BLaER1 (cell line): ENCODE results near the gene TBL1XR1.
A peak's percentile ranks its signal among the peaks of the same experiment; 100 is the strongest.
"Not testable (repeated sequence)": the region's sequence is repeated elsewhere in the genome, so short reads cannot be mapped to it uniquely, and the experiment has no call there.

Source experiments
- H3K27ac ChIP-seq: shearing (Covaris generic); formaldehyde crosslinking; 2 replicates; pipeline ENCODE4 v1.8.1; 2022
- H3K27me3 ChIP-seq: shearing (Covaris generic); formaldehyde crosslinking; 2 replicates; pipeline ENCODE4 v1.8.1; 2022
- H3K36me3 ChIP-seq: shearing (Covaris generic); formaldehyde crosslinking; 2 replicates; pipeline ENCODE4 v1.8.1; 2022
- H3K4me1 ChIP-seq: shearing (Covaris generic); formaldehyde crosslinking; 2 replicates; pipeline ENCODE4 v1.8.1; 2022
- H3K4me2 ChIP-seq: shearing (Covaris generic); formaldehyde crosslinking; 2 replicates; pipeline ENCODE4 v1.8.1; 2022
- H3K4me3 ChIP-seq: shearing (Covaris generic); formaldehyde crosslinking; 2 replicates; pipeline ENCODE4 v1.8.1; 2022
- H3K9ac ChIP-seq: shearing (Covaris generic); formaldehyde crosslinking; 2 replicates; pipeline ENCODE4 v1.8.1; 2022
- H3K9me3 ChIP-seq: shearing (Covaris generic); formaldehyde crosslinking; 2 replicates; pipeline ENCODE4 v1.8.1; 2022
- H4K20me1 ChIP-seq: shearing (Covaris generic); formaldehyde crosslinking; 2 replicates; pipeline ENCODE4 v1.8.1; 2022
- Cebpa-rat ChIP-seq: shearing (Covaris generic); IDR thresholded peaks from 2 replicates; pipeline ENCODE4 v1.8.1; 2022

Gene TBL1XR1

DNA sequence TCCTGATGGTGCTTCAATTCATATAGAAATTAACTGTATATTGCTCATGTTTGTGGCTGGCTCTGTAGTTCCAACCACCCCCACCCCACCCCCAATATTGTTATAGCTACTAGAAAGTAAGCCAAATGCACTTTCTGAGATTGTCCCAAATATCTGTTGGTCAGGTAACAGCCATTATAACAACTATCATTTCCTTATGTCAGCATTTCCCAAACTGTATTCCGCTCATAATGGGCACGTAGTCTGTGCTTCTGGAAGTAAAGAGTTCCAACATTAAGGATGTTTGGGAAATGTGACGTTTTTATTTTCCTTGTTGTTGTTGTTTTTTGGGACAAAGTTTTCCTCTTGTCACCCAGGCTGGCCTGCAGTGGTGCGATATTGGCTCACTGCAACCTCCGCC lies 12.2 kb upstream of the TBL1XR1 start:
- H3K9ac ChIP-seq, result no peak overlapping the region
- H3K27me3 ChIP-seq, result no peaks in the 10 kb centered on the region
- H3K4me2 ChIP-seq, result no peak overlapping the region
- H4K20me1 ChIP-seq, result no peaks in the 10 kb centered on the region
- no peaks in the 10 kb centered on the region for H3K4me1 ChIP-seq
- TF ChIP-seq Cebpa-rat, result no peak
- H3K27ac ChIP-seq, result no peak overlapping the region
- H3K9me3 ChIP-seq, result peaks cover 6% of the 10 kb centered on the region
- H3K36me3 ChIP-seq, result no peaks in the 10 kb centered on the region
- no peak overlapping the region for H3K4me3 ChIP-seq

DNA sequence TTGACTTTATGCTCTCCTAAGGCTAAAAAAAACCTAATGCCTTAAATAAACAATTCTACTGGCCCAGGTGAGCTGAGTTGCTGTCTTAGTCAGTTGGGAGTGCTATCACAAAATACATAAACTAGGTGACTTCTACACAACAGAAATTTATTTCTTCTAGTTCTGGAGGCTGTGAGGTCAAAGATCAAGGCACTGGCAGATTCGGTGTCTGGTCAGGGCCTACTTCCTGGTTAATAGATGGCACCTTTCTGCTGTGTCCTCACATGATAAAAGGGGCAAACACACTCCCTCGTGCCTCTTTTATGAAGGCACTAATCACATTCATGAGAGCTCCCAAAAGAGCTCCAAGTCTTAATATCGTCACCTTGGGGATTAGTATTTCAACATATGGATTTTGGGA lies 11.5 kb upstream of the TBL1XR1 start:
- H3K9ac ChIP-seq, result no peak overlapping the region

DNA sequence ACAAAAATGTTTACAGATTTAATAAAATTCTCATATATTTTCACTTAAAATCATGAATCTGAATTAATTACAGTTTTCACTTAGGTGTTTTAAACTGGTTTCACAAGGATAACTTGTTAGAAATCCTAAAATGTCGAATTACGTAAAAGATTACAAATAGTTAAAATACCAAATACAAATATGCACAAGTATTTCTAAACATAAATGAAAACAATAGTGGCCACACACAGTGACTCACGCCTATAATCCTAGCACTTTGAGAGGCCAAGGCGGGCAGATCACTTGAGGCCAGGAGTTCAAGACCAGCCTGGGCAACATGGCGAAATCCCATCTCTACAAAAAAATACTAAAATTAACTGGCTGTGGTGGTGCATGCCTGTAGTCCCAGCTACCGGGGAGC lies 10.9 kb upstream of the TBL1XR1 start:
- Histone ChIP-seq H3K4me3 (no peak overlapping the region), H3K9ac (no peak overlapping the region), H3K36me3 (peaks cover 7% of the 10 kb centered on the region; the same call in 1 of the 2 replicates), H3K9me3 (peaks cover 19% of the 10 kb centered on the region), H3K27ac (no peak overlapping the region), H3K27me3 (no peaks in the 10 kb centered on the region), H3K4me1 (no peaks in the 10 kb centered on the region), H3K4me2 (no peak overlapping the region), H4K20me1 (no peaks in the 10 kb centered on the region)
- TF ChIP-seq Cebpa-rat, result no peak

More for the DNA sequence above, 11.5 kb upstream of the TBL1XR1 start:
- peaks cover 13% of the 10 kb centered on the region for H3K9me3 ChIP-seq
- H3K4me2 ChIP-seq, result no peak overlapping the region
- H4K20me1 ChIP-seq, result no peaks in the 10 kb centered on the region
- H3K27me3 ChIP-seq, result no peaks in the 10 kb centered on the region
- no peak overlapping the region for H3K4me3 ChIP-seq
- no peaks in the 10 kb centered on the region for H3K4me1 ChIP-seq
- H3K27ac ChIP-seq, result no peak overlapping the region
- H3K36me3 ChIP-seq, result peaks cover 6% of the 10 kb centered on the region; the same call in 1 of the 2 replicates
- no peak for TF ChIP-seq Cebpa-rat

DNA sequence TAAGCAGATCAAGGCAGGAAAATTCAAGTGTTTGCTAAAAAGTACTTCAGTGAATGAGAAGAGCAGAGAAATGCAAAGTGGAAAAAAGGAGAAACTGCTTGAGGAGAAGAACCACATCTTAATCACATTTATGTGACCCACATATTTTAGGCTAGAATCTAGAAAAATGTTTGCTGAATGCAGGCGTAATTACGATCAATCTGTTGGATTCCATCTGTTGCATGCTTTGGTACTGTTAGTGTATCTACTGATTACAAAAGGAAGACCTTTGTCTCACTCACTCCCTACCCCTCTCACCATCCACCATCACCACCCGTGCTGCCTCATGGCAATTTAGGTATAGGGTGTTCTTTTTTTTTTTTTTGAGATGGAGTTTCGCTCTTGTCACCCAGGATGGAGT lies 9.7 kb upstream of the TBL1XR1 start:
- H3K9ac ChIP-seq, result no peak overlapping the region
- no peak overlapping the region for H3K4me3 ChIP-seq
- no peak overlapping the region for H3K27ac ChIP-seq
- TF ChIP-seq Cebpa-rat, result no peak
- H3K4me1 ChIP-seq, result peaks cover 9% of the 10 kb centered on the region
- H3K9me3 ChIP-seq, result peaks cover 27% of the 10 kb centered on the region
- H3K4me2 ChIP-seq, result no peak overlapping the region
- H3K36me3 ChIP-seq, result peaks cover 7% of the 10 kb centered on the region; the same call in 1 of the 2 replicates
- H3K27me3 ChIP-seq, result no peaks in the 10 kb centered on the region
- no peaks in the 10 kb centered on the region for H4K20me1 ChIP-seq

DNA sequence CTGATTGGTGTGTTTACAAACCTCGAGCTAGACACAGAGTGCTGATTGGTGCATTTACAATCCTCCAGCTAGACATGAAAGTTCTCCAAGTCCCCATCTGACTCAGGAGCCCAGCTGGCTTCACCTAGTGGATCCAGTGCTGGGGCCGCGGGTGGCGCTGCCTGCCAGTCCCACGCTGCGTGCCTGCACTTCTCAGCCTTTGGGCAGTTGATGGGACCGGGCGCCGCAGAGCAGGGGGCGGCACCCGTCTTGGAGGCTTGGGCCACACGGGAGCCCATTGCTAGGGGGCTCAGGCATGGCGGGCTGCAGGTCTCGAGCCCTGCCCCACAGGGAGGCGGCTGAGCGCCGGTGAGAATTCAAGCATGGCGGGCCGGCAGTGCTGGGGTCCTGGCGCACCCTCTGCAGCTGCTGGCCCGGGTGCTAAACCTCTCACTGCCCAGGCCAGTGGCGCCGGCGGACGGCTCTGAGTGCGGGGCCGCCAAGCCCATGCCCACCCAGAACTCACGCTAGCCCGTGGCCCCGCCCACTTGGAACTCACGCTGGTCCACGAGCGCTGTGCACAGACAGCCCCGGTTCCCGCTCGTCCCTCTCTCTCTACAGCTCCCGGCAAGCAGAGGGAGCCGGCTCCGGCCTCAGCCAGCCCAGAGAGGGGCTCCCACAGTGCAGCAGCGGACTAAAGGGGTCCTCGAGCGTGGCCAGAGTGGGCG lies 6.6 kb upstream of the TBL1XR1 start:
- Histone ChIP-seq H3K4me3 (0 out of 2 replicates have a peak overlapping the region, but pooled peaks have one; percentile 18), H3K4me1 (peaks cover 40% of the 10 kb centered on the region), H3K4me2 (no peak overlapping the region), H3K27ac (no peak overlapping the region), H3K9ac (no peak overlapping the region), H3K36me3 (peaks cover 7% of the 10 kb centered on the region; the same call in 1 of the 2 replicates), H4K20me1 (no peaks in the 10 kb centered on the region), H3K9me3 (peaks cover 27% of the 10 kb centered on the region), H3K27me3 (no peaks in the 10 kb centered on the region)
- TF ChIP-seq Cebpa-rat, result no peak

DNA sequence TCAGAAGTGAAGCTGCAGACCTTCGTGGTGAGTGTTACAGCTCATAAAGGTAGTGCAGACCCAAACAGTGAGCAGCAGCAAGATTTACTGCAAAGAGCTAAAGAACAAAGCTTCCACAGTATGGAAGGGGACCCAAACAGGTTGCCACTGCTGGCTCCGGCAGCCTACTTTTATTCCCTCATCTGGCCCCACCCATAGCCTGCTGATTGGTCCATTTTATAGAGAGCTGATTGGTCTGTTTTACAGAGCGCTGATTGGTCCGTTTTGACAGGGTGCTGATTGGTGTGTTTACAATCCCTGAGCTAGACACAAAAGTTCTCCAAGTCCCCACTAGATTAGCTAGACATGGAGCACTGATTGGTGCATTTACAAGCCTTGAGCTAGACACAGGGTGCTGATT lies 5.7 kb upstream of the TBL1XR1 start:
- H3K27ac ChIP-seq, H3K27me3 ChIP-seq, H3K4me2 ChIP-seq, H3K4me3 ChIP-seq, H4K20me1 ChIP-seq, H3K9ac ChIP-seq, H3K36me3 ChIP-seq: not testable (repeated sequence)
- H3K4me1 ChIP-seq, result peaks cover 47% of the 10 kb centered on the region
- H3K9me3 ChIP-seq, result peaks cover 27% of the 10 kb centered on the region

DNA sequence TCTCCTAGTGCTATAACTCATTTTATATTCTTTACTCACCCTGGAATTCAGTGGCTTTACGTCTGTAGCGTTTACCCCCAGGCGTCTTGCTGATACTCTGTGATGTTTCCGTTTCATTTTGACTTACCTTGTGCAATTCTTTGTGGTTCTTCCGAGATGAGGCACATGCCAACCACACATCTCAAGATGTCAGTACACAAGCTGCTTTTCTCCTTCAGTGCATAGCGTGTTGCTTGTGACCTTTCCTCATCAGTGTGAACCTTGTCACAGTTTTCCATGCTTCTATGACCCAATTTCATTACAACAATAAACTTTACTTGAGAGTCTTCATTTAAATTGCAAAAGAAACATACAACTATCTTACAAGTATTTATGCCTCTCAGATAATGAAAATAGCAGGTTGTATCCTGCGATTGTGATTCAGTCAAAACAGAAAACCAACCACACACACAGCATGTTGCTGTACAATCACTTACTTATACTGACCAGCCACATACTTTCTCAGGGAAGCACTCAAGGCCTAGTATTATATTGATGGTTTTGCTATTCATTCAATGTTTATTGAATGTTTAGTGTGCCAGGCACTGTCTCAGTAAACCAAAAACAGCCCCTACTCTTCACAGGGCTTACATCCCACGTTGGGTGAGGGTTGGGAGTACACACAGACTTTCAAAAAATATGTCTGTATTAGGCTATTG lies 4.6 kb upstream of the TBL1XR1 start:
- Histone ChIP-seq H3K36me3 (peaks cover 7% of the 10 kb centered on the region; the same call in 1 of the 2 replicates), H3K27me3 (no peaks in the 10 kb centered on the region), H3K9me3 (peaks cover 27% of the 10 kb centered on the region), H3K4me3 (no peak overlapping the region), H3K9ac (no peak overlapping the region), H4K20me1 (no peaks in the 10 kb centered on the region), H3K27ac (peak overlapping the region; percentile 41; the same call in 1 of the 2 replicates), H3K4me2 (peak overlapping the region; percentile 53), H3K4me1 (peaks cover 47% of the 10 kb centered on the region)
- peak; percentile 73 for TF ChIP-seq Cebpa-rat

DNA sequence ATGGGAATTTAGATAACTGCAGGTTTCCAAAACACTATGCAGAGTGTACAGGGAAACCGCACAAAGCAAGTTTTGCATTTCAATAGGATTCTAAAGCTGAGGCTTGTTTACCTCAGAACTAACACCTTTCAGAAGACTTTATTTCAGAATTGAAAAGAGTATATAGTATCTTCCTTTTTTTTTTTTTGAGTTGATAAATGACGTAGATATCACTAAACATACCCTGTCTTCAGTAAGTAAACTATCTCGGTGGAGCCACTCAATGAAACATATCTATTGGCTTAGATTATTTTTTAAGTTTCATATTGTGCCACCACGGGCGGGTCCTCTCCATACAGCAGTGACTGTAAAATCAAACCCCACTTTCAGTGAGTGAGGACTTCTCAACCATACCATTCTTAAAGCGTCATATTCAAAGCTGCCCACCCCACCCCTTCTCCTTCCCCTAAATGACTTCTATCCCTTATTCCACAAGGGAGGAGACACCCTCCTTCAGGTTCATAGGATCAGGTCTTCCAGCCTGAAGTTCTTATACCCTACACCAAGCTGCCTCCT lies 2.0 kb upstream of the TBL1XR1 start:
- H3K4me1 ChIP-seq, result peaks cover 47% of the 10 kb centered on the region

DNA sequence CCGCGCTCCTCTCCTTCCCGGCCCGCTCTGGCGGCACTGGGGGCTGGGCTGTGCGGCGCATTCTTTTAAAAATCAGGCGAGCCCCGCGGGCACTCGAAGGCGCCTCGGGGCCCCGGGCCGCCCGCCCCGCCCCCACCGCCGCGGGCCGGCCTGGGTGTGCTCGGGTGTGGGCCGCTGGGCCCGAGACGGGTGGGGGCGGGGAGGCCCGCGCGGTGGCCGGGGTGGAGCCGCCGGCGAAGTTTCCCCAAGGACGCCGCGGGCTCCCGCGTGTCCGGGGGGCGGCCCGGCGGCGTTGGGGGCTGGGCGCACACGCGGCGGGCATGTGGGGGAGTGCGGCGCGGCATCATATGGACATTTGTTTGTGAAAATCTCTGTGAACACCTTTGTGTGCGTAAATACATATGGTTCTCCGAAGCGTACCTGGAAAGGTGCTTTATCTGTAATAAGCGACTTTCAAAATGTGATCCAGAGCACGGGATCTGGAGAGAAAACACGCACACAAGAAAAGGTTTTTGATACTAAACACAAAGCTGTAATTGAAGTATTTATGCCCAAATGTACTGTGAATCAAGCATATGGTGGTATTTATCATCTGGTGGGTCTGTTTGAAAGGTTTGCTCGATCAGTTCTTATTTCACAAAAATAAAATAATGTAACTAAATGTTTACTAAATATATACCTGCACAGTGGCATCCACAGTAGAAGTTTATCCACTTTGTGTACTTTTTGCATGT lies 612 bp upstream of the TBL1XR1 start:
- Histone ChIP-seq H3K27ac (peak overlapping the region; percentile 98), H3K9me3 (peaks cover 5% of the 10 kb centered on the region; the same call in 1 of the 2 replicates), H3K4me2 (peak overlapping the region; percentile 89), H4K20me1 (peaks cover 24% of the 10 kb centered on the region), H3K4me1 (peaks cover 56% of the 10 kb centered on the region), H3K36me3 (peaks cover 9% of the 10 kb centered on the region; the same call in 1 of the 2 replicates), H3K9ac (peak overlapping the region; percentile 97), H3K27me3 (no peaks in the 10 kb centered on the region), H3K4me3 (peak overlapping the region; percentile 89)
- TF ChIP-seq Cebpa-rat, result no peak

More for the DNA sequence above, 2.0 kb upstream of the TBL1XR1 start:
- no peak for TF ChIP-seq Cebpa-rat
- Histone ChIP-seq H3K36me3 (peaks cover 6% of the 10 kb centered on the region; the same call in 1 of the 2 replicates), H3K27ac (peak overlapping the region; percentile 98), H3K27me3 (no peaks in the 10 kb centered on the region), H3K4me3 (0 out of 2 replicates have a peak overlapping the region, but pooled peaks have one; percentile 89), H4K20me1 (peaks cover 10% of the 10 kb centered on the region; the same call in 1 of the 2 replicates), H3K4me2 (peak overlapping the region; percentile 89), H3K9me3 (peaks cover 19% of the 10 kb centered on the region), H3K9ac (peak overlapping the region; percentile 97)
